ENCODE results near the gene MORN1.

MORN1 gene

GRCh38 chr1:2349806-2350205, 41.5 kb downstream of the MORN1 start:
- DNase-seq = no peak

GRCh38 chr1:2348346-2349325, 42.7 kb downstream of the MORN1 start:
- no peak for DNase-seq

GRCh38 chr1:2347896-2348295, 43.5 kb downstream of the MORN1 start:
- DNase-seq = no peak

- DNase-seq = no peak
Observed at GRCh38 chr1:2347409-2347785, 44.0 kb downstream of the MORN1 start.

- no peak for DNase-seq
Observed at GRCh38 chr1:2346691-2347408, 44.5 kb downstream of the MORN1 start.

- no peak for DNase-seq
Observed at GRCh38 chr1:2345297-2346075, 45.9 kb downstream of the MORN1 start.

GRCh38 chr1:2344744-2345296, 46.5 kb downstream of the MORN1 start:
- DNase-seq = no peak

- no peak for DNase-seq
Observed at GRCh38 chr1:2344121-2344681, 47.2 kb downstream of the MORN1 start.

GRCh38 chr1:2343023-2343935, 48.1 kb downstream of the MORN1 start:
- no peak for DNase-seq

GRCh38 chr1:2342384-2343022, 48.9 kb downstream of the MORN1 start:
- DNase-seq = no peak

- no peak for DNase-seq
Observed at GRCh38 chr1:2341706-2342383, 49.5 kb downstream of the MORN1 start.

GRCh38 chr1:2340918-2341254, 50.5 kb downstream of the MORN1 start:
- no peak for DNase-seq

- DNase-seq = no peak
Observed at GRCh38 chr1:2340086-2340917, 51.1 kb downstream of the MORN1 start.

- DNase-seq = no peak
Observed at GRCh38 chr1:2339206-2340085, 51.9 kb downstream of the MORN1 start.

- DNase-seq = no peak
Observed at GRCh38 chr1:2337501-2337900, 53.9 kb downstream of the MORN1 start.

- no peak for DNase-seq
Observed at GRCh38 chr1:2337081-2337480, 54.3 kb downstream of the MORN1 start.

GRCh38 chr1:2336499-2336898, 54.9 kb downstream of the MORN1 start:
- no peak for DNase-seq

GRCh38 chr1:2335721-2336455, 55.5 kb downstream of the MORN1 start:
- DNase-seq = no peak

Measured in stimulated activated CD4-positive, alpha-beta T cell treated with anti-CD3 and anti-CD28 coated beads, Interleukin-1b, Interleukin-23, amount 100 ng/mL, for 48 hours (primary cell).